Measurements from ENCODE around the gene ARL15.

ARL15 gene

DNA sequence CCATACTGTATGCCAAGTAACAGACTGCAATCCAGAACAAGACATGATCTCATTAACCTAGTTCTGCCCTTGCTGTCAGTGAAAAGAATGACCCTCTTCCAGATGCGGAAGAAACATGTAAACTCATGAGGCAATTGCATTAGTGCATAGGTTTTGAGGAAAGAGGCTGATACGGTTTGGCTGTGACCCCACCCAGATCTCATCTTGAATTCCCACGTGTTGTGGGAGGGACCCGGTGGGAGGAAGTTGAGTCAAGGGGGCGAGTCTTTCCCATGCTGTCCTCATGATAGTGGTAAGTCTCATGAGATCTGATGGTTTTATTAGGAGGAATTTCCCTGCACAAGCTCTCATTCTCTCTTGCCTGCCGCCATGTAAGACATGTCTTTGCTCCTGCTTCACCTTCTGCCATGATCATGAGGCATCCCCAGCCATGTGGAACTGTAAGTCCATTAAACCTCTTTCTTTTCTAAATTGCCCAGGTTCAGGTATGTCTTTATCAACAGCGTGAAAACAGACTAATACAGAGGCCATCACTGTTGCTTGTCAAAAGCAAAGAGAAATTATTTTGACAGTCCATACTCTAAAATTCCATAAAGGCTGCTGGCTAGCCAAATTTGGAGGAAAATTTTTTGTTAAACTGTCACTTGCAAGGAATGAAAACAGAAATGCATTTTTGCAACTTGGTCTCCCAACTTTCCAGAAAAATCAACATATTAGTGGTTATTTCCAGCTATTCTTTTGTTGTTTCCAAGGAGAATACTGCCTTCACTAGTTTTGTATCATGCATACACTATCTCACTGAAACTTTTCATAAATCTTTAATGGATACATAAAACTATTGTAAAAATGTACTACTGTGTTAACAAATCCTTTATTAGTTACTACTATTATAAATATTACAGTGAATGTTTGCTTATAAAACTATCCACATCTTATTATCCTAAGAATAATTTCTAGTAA lies 3.2 kb upstream of the ARL15 start:
- no peak for DNase-seq

DNA sequence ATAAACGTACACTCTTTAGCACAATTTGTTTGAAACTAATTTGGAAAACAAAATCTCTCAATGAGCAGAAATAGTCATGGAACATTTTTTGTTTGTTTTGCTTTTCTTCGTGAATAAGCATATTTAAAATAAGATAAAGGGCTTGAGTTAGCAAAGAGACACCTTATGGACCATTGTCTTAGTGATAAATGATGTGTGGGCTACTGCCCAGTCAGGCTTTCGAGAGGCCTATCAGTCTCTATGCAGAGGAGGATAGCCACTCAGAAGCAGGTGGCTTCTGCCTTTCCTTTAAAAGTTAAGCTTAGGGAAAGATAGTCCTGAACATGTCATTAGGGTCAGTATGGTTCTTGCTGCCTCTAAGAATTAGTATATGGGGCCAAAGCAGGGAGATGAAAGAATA lies 2.1 kb upstream of the ARL15 start:
- no peak for DNase-seq

DNA sequence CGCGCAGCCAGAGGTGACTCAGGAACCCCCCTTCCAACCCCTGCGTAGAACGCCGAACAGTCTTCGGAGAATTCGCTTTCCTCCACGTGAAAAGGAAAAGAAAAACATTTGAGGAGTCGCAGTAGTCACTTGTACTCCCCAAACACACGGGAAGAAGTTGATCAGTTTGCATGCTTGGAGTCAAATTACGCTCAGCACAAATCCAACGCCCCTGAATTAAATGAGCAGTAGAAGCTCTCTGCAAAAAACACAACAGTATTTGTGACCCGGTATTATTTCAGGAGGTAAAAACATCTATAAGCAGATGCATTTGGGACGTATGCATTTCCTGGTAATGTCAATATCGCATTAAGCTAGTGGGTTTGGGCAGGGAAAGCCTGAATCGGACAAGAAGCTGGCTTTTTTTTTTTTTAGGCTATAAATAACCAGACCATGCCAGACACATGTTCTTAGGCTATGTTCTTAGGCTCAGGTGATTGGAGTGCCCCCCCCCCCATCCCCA lies 854 bp upstream of the ARL15 start:
- no peak for DNase-seq

DNA sequence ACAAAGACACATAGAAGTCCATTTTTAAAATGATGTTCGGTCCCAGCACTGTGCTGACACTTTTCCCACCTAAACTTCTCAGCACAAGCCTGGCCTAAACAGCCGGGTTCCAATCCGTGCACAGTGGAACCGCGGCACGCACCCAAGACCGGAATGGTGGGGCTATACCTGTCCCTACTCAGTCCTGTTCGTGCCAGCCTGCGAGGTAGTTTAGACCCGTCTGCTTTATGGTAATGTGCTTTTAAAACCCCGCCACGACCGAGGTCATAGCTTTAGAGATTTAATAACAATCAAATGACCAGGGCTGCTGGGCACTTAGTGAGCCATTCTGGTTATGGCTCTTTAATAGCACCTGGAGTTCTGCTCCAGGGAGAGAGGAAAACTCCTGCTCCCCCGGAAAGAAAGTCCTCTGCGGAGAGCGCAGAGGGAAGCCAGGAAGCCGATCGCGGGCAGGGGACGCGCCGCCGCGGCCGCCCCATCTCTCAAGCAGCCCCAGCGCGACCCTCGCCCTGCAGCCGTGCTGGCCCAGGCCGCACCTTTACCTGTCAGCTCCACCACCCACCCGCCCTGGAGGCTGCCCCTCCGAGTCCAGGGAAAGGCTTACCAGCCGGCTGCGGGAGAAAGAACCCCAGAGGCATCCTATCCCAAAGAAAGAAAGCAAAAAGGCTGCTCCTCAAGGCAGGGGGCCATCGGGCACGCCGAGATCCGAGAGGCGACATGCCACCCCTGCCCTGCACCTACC lies 511 bp downstream of the ARL15 start:
- DNase-seq, result no peak

DNA sequence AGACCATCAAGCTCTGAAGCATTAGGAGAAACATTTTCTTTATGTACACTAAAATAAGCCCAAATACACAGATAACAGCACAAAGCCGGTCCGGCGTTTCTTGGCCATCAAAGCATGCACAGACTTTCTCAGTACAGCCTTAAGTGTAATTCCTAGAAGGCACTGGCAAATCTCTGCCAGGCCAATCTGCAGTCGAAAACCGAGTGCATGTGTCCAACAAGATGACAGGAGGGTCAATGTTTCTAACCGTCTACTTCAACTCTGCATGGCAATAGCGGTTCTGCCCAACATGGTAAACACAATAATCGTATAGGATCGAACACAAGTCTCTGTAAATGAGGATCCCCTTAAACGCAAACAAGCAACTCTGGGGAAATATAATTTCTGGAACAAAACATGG lies 1.1 kb downstream of the ARL15 start:
- no peak for DNase-seq

DNA sequence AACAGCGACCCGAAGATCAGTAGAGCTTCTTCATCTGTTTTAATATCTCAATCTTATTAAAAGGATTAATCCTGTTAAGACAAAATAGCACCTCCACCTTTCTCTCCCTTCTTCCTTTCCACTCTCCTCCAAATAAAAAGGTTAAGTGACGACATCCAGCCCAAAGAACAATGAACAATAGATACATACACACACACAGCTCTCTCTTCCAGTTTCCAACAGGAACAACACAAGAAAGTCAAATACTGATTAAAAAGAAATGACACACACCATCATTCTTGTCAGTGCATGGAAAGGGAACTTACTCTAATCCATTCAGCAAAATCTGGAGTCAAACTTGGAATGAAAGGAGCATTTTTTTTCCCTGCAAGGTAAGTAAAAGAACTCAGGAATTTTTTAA lies 2.8 kb downstream of the ARL15 start:
- no peak for DNase-seq

DNA sequence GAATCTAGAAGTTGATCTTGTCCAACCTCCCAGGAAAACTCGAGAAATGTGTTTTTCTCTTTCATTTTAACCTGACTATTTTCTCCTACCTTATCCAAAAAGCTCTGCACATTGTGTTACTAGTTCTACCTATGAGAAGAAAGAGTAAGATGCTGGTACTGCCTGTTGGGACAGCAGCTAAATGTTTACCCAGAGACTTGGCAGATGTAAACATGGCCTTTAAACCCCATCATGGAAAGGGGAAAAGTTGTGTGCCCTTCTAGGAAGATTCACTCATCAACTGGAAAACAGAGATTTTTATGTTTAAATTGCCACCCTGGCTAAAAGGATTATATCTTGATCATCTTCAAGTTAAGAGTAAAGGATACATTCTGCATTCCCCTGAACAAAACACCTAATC lies 3.5 kb downstream of the ARL15 start:
- no peak for DNase-seq

DNA sequence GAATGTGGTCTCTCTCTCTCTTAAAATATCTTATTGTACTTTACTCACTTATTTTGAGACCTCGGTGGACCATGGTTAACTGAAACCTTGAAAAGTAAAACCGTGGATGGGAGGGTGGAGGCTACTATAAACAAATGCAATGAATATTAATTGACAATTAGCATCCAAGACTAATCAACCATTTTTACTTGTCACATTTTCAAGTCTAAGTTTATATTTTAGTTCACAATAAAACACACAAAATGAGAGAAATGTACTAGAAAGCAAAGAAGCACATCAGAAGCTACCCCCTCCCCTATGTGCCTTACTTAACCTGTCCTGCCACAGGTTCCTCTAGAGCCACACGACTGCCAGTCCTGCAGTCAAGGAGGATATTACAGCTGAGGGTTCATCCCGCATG lies 4.6 kb downstream of the ARL15 start:
- no peak for DNase-seq

DNA sequence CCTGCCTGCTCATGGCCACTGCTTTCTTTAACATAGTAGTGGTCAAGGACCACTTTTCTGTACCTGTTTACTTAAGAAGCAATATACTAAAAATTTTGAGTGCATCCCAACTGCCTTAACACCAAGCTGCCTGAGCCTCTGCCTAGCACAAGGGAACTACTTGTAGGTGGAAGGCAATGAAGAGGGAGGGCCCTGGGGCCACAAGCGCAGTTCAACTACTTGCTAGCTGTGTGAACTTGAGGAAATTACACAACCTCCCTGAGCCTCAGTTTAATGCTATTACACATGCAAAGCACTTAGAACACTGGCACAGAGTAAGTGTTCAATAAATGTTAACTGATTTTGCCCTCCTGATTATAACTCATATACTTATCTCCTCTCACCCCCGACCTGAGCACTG lies 6.3 kb downstream of the ARL15 start:
- no peak for DNase-seq

DNA sequence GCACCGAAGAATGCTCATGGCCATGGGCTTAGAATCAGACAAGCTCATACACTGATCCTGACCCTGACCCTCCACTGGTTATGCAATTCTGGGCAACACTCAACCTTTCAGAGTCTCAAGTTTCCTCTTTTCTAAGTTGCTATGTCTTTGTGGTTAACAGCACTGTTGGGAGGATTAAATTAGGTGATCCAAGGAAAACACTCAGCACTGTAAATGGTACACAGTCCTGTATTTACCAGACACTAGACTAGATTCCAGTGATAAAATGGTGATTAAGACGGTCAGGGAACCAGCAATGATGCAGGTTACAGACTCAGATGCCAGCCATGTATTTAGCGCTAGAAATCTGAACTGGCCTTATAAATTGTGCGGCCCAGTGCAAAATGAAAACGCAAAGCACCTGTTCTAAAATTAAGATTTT lies 8.1 kb downstream of the ARL15 start:
- DNase-seq, result peak in 1 of 2 donors; percentile 7

DNA sequence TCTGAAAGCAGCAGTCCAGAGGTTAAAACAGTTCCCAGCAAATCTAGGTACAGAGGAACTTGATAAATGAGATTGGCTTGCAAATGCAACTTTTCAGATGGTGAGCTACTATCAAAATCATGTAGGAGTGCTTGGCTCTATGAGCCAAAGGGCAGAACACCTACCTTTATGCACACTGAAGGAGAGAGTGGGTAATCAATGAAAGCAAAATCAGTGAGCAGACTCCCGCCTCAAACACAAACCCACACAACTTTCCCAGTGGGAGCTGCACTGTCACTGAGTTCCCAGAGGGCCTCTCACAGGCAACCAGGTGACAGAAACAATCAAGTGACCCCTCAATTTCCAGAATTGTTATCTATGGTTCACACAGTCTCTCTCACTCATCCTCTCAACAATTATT lies 8.5 kb downstream of the ARL15 start:
- DNase-seq, result no peak

DNA sequence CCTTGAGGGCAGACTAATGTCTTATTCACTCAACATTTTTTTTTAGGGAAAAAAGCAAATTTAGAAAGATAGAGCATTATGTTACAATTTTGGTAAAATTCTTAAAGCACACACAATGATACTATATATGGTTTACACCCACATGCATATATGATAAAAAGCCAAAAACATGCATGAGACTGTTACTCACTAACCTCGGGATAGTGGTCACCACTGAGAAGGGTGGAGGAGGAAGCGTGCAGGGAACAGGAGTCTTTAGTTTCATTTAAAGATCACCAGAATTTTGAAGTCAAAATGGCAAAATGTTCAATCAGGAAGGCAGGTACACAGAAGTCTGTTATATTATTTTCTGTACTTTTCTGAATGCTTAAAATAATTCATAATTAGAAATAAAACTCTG lies 9.2 kb downstream of the ARL15 start:
- no peak for DNase-seq

DNA sequence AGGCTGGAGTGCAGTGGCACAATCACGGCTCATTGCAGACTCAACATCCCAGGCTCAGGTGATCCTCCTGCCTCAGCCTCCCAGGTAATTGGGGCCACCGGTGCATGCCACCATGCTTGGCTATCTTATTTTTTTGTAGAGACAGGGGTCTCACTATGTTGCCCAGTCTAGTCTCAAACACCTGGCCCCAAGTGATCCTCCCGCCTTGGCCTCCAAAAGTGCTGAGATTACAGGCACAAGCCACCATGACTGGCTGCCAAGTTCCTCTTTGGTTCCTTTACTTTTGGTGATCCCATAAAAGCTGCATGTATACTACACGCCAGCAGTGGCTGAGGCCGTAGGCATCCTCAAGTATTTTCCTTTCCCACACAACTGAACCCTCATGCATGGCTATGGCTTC lies 11.4 kb downstream of the ARL15 start:
- DNase-seq, result no peak

DNA sequence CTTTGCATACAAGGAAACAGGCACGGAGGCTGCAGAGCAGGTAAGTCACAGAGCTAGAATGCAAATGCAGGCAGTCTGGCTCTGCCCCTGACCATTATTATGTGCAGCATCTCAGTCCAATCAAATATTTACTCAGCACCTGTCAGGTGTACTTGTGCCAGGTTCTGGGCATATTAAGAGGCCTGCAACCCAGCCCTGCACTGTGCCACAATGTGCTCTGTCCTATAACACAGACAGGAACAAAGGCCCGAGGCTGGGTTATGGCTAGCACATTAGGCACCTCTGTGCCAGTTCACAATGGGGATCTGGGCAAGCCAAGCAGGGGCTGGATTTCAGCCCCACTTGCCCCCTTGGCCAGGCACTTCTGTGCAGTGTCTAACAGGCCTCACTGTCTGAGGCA lies 14.0 kb downstream of the ARL15 start:
- DNase-seq, result no peak

DNA sequence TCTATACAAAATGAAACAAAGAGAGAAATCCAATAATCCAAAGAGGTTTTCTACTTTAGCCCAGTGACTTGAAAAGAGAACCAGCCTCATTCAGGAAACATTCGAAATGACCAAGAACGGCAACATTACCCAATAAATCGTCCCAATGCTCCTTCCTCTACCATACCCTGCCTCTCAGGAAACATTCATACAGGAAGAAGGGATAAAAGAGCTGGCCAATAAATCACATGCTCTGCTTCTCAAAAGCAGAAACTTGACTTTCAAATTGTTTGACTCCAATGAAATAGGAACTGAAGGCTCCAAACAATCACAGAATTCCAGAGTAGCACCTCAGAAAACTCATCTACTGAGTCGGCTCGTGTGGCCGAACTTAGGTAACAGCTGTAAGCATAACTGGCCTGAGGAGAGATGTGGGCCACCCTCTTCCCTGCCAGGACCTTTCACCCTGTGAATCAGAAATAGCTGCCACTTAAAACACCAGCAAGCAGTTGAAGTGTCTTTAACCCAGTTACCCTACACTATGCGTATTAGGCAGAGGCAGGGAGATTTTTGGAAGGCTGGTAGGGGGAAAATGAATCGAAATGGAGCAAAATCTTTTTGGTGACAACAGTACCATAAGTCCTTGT lies 14.6 kb downstream of the ARL15 start:
- no peak for DNase-seq

DNA sequence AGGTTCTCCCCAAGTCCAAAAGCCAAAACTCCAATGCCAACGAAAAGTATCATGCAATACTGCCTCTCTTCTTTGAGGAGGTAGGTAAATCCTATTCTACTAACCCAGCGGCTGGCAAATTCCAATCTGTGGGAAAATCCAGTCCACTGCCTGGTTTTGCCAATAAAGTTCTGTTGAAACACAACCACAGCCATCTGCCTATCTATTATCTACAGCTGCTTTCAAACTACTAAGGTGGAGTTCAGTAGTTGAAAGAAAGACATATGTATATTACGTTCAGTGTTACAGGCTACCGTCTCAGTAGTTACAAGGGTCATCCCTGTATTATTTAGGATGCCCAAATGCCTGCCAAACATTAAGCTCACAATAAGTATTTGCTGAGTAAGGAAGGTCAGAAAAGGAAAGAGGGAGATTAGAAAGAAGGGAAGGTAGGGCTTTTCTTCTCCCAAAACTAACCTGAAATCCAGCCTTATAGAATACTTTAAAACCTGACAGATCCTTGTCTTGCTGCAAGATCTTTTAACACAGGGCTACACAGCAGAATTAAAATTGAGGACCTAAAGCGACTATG lies 16.2 kb downstream of the ARL15 start:
- no peak for DNase-seq

DNA sequence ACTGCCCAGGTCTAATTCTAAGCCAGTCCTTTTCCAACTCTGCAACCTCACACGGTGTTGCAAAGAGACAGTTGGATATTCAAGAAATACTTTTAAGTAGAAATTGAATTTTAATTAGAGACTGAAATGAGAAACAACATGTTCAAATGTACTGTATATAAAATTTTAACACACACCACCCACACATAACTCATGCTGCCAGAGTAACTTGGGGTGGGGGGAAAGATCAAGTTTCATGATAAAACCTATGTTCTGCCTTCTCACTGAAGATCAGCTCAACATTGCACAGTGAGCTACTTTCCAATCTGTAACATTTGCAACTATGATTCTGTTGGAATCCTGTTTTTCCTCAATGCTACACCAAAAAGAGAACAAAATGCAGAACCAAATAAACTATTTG lies 17.5 kb downstream of the ARL15 start:
- DNase-seq, result no peak

DNA sequence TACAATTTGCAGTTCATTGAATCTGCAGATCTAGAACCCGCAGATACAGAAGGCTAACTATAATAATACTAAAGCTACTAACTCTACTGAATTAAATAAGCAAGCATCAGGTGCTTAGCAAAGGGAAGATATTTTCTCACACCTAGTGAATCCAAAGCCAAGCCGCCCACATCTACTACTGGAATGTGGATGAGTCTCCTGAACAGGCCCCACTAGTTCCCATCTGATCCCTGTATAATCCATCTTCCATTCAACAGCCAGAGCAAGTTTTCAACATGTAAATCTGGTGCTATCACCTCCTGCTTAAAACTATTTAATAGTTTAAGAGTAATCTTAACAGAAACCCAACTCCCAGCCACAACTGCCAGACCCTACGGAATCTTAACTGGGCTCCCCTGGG lies 18.9 kb downstream of the ARL15 start:
- no peak for DNase-seq

DNA sequence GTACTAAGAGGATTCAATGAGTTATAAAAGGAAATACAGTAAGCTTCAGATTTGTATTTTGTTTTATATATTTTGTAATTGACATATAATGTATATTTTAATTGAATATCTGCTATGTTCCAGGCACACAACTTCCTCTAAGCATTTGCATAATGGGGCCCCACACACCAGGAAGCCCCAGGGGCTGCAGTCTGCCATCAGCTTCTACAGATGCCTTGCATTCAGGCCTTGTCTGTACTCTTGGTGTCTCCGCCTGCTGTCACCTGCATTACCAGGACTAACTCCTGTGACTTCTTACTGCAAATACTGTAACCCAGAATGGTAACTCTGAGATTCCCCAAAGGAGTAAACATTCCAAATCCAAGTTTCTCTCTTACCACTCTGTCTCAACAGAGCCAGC lies 20.6 kb downstream of the ARL15 start:
- DNase-seq, result no peak

DNA sequence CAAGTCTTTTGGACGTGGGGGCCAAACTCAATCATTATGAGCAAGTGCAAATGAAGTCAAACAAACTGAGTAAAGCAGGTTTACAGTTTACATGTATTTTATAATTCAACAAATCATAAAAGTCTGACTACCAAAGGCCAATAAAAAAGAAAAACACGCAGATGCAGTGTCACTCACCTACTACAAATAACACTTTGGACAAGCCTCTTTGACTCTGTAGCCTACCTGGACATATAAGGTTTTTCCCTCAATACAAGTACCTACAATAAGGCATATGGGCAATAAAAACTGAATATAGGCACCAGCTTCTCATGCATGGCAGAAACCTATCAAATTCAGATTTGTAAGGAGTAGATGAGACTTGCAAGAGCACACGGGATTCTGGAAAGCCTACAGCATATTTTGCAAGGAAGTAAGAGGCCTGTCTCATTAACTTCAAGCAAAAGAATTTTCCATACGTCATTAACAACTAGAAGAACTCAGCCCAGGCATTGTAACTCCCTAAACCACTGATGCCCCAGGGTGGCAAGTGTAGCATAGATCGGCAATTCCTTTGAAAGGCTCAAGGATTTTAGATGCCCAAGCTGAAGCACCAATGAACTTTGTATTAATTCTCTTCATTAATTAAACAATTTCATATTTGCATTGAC lies 21.7 kb downstream of the ARL15 start:
- DNase-seq, result no peak

DNA sequence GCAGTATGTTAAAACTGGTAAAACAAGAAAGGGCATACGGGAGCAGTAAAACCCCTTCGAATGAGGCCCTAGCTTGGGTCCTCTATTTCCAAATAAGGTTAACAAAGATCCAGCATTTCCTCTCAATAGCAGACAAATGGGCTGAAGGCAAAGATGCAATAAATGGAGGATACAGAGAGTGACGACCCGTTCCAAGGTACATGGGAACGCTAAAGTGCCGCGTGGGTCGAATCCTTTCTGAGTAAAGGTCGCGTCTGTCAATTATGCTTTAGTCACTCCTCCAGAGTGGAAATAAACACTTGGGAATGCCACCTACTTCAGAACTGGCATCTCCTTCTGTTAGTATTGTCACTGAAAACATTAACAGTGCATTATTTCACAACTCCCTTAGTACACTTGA lies 24.7 kb downstream of the ARL15 start:
- DNase-seq, result no peak

DNA sequence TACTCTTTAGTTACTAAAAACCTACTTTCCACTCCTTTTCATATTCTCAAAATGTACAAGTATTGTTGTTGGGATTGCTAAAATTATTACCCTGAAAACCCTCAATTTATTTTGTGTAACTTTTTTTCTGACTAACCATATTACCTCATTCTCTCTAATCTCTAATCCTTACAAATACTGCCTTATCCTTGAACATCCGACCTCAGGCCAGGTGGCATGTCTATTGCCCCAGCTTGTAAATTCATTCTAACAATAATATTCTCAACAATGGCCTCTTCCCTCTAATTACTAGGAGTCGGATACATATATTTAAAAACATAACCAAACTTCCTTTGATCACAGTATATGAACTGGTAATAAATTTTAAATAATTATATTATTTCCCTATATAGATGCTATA lies 25.8 kb downstream of the ARL15 start:
- no peak for DNase-seq

DNA sequence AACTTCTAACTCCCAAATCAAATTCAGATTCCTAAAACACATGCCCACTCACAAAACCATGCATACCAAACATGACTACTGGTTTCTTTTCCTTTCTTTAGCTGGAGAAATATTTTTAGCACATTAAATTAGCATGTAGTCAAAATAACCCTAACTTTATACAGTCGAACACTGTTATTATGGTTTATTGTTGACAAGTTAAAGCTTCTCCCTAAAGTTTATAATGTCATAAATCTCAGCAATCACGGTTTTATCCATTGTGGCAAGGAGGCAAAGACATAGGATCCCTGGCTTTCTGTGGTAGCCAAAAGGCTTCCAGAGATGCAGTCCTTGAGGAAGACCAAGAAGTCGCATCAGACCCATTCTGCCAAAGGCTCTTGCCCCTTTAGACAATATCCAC lies 27.5 kb downstream of the ARL15 start:
- DNase-seq, result no peak
